Neural cell (in vitro differentiated cells): ENCODE measurements around the gene PTGIS. TPM values are rescaled to one million over a fixed set of nuclear protein-coding genes. Genes with fewer than 3 reads are reported as not detected.

ENCODE experiments used
- H2AFZ ChIP-seq: fragments of 200-600, 300-800 bp; sonication (generic), shearing (Covaris generic); 2 replicates; pipeline ENCODE4 v1.6.0; 2014; ENCODE audit warnings: low read depth, mild to moderate bottlenecking, antibody characterized with exemption, low read length, moderate library complexity
- H3F3A ChIP-seq: fragments of 200-600 bp; shearing (Covaris generic); 2 replicates; pipeline ENCODE4 v1.6.1; 2016; ENCODE audit warnings: mild to moderate bottlenecking, moderate library complexity, mixed read lengths, antibody characterized with exemption, low read length; ENCODE audit not compliant: insufficient read depth, poor library complexity, severe bottlenecking
- H3K27ac ChIP-seq: fragments of 200-600, 300-800 bp; sonication (generic), shearing (Covaris generic); 2 replicates; pipeline ENCODE4 v1.5.1; 2014; ENCODE audit warnings: mild to moderate bottlenecking, low read length, moderate library complexity
- H3K27me3 ChIP-seq: fragments of 300-800, 200-600 bp; sonication (generic), shearing (Covaris generic); 2 replicates; pipeline ENCODE4 v1.6.0; 2014; ENCODE audit warnings: mild to moderate bottlenecking, low read depth, low read length, moderate library complexity; ENCODE audit not compliant: insufficient read depth
- H3K36me3 ChIP-seq: fragments of 300-800, 200-600 bp; sonication (generic), shearing (Covaris generic); 2 replicates; pipeline ENCODE4 v1.5.1; 2014; ENCODE audit warnings: mild to moderate bottlenecking, antibody characterized with exemption, low read length, moderate library complexity; ENCODE audit not compliant: insufficient read depth
- H3K4me2 ChIP-seq: fragments of 300-800, 200-600 bp; sonication (generic), shearing (Covaris generic); 2 replicates; pipeline ENCODE4 v1.6.0; 2014; ENCODE audit warnings: mild to moderate bottlenecking, low read length
- H3K4me3 ChIP-seq: fragments of 300-800, 200-600 bp; sonication (generic), shearing (Covaris generic); 2 replicates; pipeline ENCODE4 v1.5.1; 2014; ENCODE audit warnings: mild to moderate bottlenecking, low read length, moderate library complexity
- H3K79me2 ChIP-seq: fragments of 200-600 bp; shearing (Covaris generic); replicated peaks from 2 replicates; pipeline ENCODE4 v1.6.0; 2014; ENCODE audit warnings: mild to moderate bottlenecking, low read length, moderate library complexity; ENCODE audit not compliant: insufficient read depth
- H3K9ac ChIP-seq: fragments of 300-800, 200-600 bp; sonication (generic), shearing (Covaris generic); 2 replicates; pipeline ENCODE4 v1.6.1; 2016; ENCODE audit warnings: mild to moderate bottlenecking, low read length, mixed read lengths
- H3K9me2 ChIP-seq: fragments of 200-600 bp; shearing (Covaris generic); 2 replicates; pipeline ENCODE4 v1.6.1; 2016; ENCODE audit warnings: mild to moderate bottlenecking, low read length, mixed read lengths; ENCODE audit not compliant: insufficient read depth
- H3K9me3 ChIP-seq: fragments of 200-600, 300-800 bp; sonication (generic), shearing (Covaris generic); 2 replicates; pipeline ENCODE4 v1.6.1; 2016; ENCODE audit warnings: mild to moderate bottlenecking, mixed run types, low read length, moderate library complexity, mixed read lengths
- H4K20me1 ChIP-seq: fragments of 200-600 bp; shearing (Covaris generic); 2 replicates; pipeline ENCODE4 v1.6.1; 2016; ENCODE audit warnings: mild to moderate bottlenecking, mixed run types; ENCODE audit not compliant: insufficient read depth
- EP300 ChIP-seq: fragments of 450-650 bp; conservative IDR thresholded peaks from 2 replicates; pipeline ENCODE4 v1.6.1; 2014; ENCODE audit warnings: antibody characterized with exemption, mild to moderate bottlenecking, moderate library complexity; ENCODE audit not compliant: poor library complexity, severe bottlenecking
- EZH2 ChIP-seq: fragments of 200-600, 300-800 bp; shearing (Covaris generic), sonication (generic); IDR thresholded peaks from 2 replicates; pipeline ENCODE4 v1.6.1; 2014; ENCODE audit warnings: antibody characterized with exemption, low read length, borderline replicate concordance, mild to moderate bottlenecking; ENCODE audit not compliant: insufficient read depth, poor library complexity, severe bottlenecking
- MXI1 ChIP-seq: fragments of 450-650 bp; conservative IDR thresholded peaks from 2 replicates; pipeline ENCODE4 v1.6.1; 2014; ENCODE audit warnings: antibody characterized with exemption, mild to moderate bottlenecking; ENCODE audit not compliant: poor library complexity, severe bottlenecking
- POLR2AphosphoS5 ChIP-seq: IDR thresholded peaks from 2 replicates; pipeline ENCODE4 v1.6.1; 2012
- RAD21 ChIP-seq: fragments of 450-650 bp; conservative IDR thresholded peaks from 2 replicates; pipeline ENCODE4 v1.6.1; 2014; ENCODE audit warnings: antibody characterized with exemption, mild to moderate bottlenecking, moderate library complexity
- SMC3 ChIP-seq: fragments of 450-650 bp; conservative IDR thresholded peaks from 2 replicates; pipeline ENCODE4 v1.6.1; 2014; ENCODE audit warnings: antibody characterized with exemption, mild to moderate bottlenecking, moderate library complexity; ENCODE audit not compliant: poor library complexity
- TAF1 ChIP-seq: IDR thresholded peaks from 2 replicates; pipeline ENCODE4 v1.6.1; 2012; ENCODE audit warnings: low read depth
- polyA plus RNA-seq: library from polyadenylated mRNA; depleted of rRNA; stranded (reverse); fragments of >200 nt; gene quantifications from 2 replicates; pipeline ENCODE4 v1.2.3, GENCODE V29; 2014
- TF ChIP-seq, protein P1 (sequence below): IDR thresholded peaks from 2 replicates; pipeline ENCODE4 v1.6.1; 2012; ENCODE audit warnings: borderline replicate concordance
- TF ChIP-seq, protein P2 (sequence below): fragments of 450-650 bp; IDR thresholded peaks from 2 replicates; pipeline ENCODE4 v1.5.1; 2014; ENCODE audit warnings: antibody characterized with exemption, mild to moderate bottlenecking, moderate library complexity; ENCODE audit not compliant: poor library complexity, severe bottlenecking

The PTGIS gene
- polyA plus RNA-seq, 1 donor from 2014 or later: 3.2 TPM

DNA sequence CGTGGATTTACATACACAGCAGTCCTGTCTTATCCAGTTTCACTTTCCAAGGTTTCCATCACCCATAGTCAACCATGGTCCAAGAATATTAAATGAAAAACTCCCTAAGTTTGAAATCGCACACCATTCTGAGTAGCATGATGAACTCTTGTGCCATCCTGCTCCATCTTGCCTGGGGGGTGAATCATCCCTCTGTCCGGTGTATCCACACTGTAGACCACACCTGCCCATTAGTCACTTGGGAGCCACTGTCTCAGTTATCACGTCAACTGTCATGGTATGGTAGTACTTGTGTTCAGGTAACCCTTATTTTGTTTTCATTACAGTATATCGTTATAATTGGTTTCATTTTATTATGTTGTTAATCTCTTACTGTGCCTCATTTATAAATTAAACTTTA lies 38.5 kb downstream of the PTGIS start:
- no peaks in the 10 kb centered on the region for H3F3A ChIP-seq
- H3K4me3 ChIP-seq: no peak overlapping the region
- H2AFZ ChIP-seq: no peak overlapping the region
- no peaks in the 10 kb centered on the region for H3K36me3 ChIP-seq
- H3K79me2 ChIP-seq: no peaks in the 10 kb centered on the region
- H3K27me3 ChIP-seq: no peaks in the 10 kb centered on the region
- no peak overlapping the region for H3K4me2 ChIP-seq
- no peaks in the 10 kb centered on the region for H3K9me2 ChIP-seq
- no peaks in the 10 kb centered on the region for H4K20me1 ChIP-seq
- TF ChIP-seq POLR2AphosphoS5 (no peak), RAD21 (no peak), EZH2 (no peak), TAF1 (no peak), EP300 (no peak), MXI1 (no peak), SMC3 (no peak)
- TF ChIP-seq, protein P1, sequence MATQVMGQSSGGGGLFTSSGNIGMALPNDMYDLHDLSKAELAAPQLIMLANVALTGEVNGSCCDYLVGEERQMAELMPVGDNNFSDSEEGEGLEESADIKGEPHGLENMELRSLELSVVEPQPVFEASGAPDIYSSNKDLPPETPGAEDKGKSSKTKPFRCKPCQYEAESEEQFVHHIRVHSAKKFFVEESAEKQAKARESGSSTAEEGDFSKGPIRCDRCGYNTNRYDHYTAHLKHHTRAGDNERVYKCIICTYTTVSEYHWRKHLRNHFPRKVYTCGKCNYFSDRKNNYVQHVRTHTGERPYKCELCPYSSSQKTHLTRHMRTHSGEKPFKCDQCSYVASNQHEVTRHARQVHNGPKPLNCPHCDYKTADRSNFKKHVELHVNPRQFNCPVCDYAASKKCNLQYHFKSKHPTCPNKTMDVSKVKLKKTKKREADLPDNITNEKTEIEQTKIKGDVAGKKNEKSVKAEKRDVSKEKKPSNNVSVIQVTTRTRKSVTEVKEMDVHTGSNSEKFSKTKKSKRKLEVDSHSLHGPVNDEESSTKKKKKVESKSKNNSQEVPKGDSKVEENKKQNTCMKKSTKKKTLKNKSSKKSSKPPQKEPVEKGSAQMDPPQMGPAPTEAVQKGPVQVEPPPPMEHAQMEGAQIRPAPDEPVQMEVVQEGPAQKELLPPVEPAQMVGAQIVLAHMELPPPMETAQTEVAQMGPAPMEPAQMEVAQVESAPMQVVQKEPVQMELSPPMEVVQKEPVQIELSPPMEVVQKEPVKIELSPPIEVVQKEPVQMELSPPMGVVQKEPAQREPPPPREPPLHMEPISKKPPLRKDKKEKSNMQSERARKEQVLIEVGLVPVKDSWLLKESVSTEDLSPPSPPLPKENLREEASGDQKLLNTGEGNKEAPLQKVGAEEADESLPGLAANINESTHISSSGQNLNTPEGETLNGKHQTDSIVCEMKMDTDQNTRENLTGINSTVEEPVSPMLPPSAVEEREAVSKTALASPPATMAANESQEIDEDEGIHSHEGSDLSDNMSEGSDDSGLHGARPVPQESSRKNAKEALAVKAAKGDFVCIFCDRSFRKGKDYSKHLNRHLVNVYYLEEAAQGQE: no peak
- TF ChIP-seq, protein P2, sequence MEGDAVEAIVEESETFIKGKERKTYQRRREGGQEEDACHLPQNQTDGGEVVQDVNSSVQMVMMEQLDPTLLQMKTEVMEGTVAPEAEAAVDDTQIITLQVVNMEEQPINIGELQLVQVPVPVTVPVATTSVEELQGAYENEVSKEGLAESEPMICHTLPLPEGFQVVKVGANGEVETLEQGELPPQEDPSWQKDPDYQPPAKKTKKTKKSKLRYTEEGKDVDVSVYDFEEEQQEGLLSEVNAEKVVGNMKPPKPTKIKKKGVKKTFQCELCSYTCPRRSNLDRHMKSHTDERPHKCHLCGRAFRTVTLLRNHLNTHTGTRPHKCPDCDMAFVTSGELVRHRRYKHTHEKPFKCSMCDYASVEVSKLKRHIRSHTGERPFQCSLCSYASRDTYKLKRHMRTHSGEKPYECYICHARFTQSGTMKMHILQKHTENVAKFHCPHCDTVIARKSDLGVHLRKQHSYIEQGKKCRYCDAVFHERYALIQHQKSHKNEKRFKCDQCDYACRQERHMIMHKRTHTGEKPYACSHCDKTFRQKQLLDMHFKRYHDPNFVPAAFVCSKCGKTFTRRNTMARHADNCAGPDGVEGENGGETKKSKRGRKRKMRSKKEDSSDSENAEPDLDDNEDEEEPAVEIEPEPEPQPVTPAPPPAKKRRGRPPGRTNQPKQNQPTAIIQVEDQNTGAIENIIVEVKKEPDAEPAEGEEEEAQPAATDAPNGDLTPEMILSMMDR: no peak
- no peak overlapping the region for H3K9ac ChIP-seq
- no peak overlapping the region for H3K27ac ChIP-seq
- no peaks in the 10 kb centered on the region for H3K9me3 ChIP-seq

DNA sequence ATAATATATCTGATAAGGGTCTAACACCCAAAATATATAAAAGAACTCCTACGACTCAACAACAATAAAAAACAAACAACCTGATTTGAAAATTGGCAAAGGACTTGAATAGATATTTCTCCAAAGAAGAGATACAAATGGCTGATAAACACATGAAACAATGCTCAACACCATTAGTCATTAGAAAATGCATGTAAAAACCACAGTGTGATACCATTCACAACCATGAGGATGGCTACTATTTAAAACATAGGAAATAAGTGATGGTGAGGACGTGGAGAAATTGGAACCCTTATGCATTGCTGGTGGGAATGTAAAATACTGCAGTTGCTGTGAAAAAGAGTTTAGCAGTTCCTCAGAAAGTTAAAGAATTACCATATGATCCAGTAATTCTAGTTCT lies 41.4 kb downstream of the PTGIS start:
- H3K79me2 ChIP-seq: no peaks in the 10 kb centered on the region
- H3F3A ChIP-seq: no peaks in the 10 kb centered on the region
- peaks cover 6% of the 10 kb centered on the region for H3K36me3 ChIP-seq
- H3K9me2 ChIP-seq: no peaks in the 10 kb centered on the region
- H3K9me3 ChIP-seq: no peaks in the 10 kb centered on the region
- H3K27ac ChIP-seq: no peak overlapping the region
- H3K9ac ChIP-seq: no peak overlapping the region
- no peaks in the 10 kb centered on the region for H3K27me3 ChIP-seq
- H4K20me1 ChIP-seq: no peaks in the 10 kb centered on the region
- H3K4me2 ChIP-seq: no peak overlapping the region
- TF ChIP-seq, protein P2: no peak
- TF ChIP-seq EP300 (no peak), MXI1 (no peak), SMC3 (no peak), TAF1 (no peak), POLR2AphosphoS5 (no peak), RAD21 (no peak), EZH2 (no peak)
- TF ChIP-seq, protein P1: no peak
- no peak overlapping the region for H2AFZ ChIP-seq
- no peak overlapping the region for H3K4me3 ChIP-seq
